ENCODE data around the gene TYRO3.

Gene TYRO3

DNA sequence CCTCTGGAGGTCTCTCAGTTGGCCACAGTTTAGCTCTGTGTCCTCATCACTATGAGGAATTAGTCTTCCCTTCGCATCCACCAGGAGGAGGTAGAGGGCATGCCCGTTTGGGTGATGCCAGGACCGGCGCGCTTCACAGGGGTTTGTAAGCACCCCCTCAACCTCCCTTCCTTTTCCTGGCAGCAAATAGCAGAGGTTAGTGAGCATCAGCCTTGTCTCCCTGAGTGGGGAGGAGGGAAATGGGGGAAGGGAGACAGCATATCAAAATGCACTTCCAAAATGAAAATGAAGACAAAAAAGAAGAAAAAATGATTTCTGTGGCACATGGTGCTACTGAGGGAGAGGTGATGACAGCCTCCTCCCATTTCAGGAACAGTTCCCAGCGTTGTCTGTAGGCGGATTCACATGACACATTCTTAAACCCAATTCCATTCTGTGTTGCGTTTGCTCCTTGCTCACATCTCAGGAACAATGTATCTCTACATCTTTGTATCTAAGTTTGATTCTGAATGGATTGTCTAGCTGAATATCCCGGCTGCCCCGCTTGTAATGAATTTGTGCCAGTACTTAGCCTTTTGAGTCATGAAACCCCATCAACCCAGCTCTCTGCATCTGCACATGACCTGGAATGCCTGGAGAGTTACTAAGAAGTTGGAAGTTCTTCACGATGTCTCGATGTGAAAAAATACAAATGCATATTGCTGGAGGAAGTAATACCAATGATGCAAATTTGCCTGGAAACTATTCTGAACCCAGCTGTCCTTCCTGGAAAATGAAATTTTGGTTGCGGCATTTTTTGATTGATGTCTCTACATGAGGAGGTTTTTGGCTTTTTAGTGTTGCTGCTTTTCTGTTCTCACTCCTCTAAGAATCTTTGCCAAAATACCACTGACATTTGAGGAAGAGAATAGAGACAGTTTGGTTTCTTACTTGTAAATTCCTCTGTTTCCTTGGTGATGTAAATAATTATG lies 45.2 kb downstream of the TYRO3 start:
- DNase-seq (ENCODE audit: low spot score), result peak; percentile 53

- DNase-seq (ENCODE audit: low spot score), result no peak
These were observed 46.6 kb downstream of the TYRO3 start for GRCh38 chr15:41605566-41605965.

DNA sequence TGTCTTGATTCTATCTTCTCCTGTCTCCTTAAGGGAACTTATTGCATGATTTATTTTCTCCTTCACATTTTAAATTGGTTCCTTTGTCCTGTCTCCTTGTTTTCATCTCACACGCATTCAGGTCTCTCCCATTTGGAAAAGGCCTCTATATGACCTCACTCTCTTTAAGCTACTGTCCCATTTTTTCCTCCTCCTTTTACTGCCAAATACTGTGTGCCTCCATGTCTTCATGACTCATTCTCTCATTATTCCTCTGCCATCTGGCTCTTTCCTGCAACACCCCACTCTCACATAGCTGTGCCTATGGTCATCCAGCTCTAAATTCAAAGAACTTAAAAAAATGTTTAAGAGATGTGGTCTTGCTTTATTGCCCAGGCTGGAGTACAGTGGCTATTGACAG lies 48.0 kb downstream of the TYRO3 start:
- DNase-seq (ENCODE audit: low spot score), result no peak

DNA sequence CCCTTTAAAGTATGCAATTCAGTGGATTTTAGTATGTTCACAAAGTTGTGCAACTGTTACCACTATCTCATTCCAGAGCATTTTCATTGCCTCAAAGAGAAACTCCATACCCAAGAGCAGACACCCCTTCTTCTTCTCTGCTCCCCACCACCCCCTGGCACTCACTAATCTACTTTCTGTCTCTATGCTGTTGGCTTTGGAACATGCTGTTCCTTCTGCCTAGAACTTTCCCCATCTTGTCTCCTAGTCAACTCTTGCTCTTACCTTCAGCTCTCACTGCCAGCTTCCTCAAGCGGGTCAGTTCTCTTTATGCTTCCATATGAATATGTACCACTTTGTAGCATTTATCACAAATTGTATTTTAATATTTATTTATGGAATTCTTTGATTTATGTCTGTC lies 50.1 kb downstream of the TYRO3 start:
- no peak for DNase-seq (ENCODE audit: low spot score)

GRCh38 chr15:41610048-41610447 lies 51.0 kb downstream of the TYRO3 start:
- DNase-seq (ENCODE audit: low spot score), result no peak

GRCh38 chr15:41620536-41621199 lies 61.7 kb downstream of the TYRO3 start:
- DNase-seq (ENCODE audit: low spot score), result peak; percentile 53

GRCh38 chr15:41621200-41622193 lies 62.5 kb downstream of the TYRO3 start:
- peak; percentile 88 for DNase-seq (ENCODE audit: low spot score)

GRCh38 chr15:41622901-41623300 lies 63.9 kb downstream of the TYRO3 start:
- no peak for DNase-seq (ENCODE audit: low spot score)

GRCh38 chr15:41627203-41627602 lies 68.2 kb downstream of the TYRO3 start:
- DNase-seq (ENCODE audit: low spot score), result no peak

GRCh38 chr15:41629463-41629862 lies 70.5 kb downstream of the TYRO3 start:
- DNase-seq (ENCODE audit: low spot score), result no peak

GRCh38 chr15:41629883-41630282 lies 70.9 kb downstream of the TYRO3 start:
- no peak for DNase-seq (ENCODE audit: low spot score)

DNA sequence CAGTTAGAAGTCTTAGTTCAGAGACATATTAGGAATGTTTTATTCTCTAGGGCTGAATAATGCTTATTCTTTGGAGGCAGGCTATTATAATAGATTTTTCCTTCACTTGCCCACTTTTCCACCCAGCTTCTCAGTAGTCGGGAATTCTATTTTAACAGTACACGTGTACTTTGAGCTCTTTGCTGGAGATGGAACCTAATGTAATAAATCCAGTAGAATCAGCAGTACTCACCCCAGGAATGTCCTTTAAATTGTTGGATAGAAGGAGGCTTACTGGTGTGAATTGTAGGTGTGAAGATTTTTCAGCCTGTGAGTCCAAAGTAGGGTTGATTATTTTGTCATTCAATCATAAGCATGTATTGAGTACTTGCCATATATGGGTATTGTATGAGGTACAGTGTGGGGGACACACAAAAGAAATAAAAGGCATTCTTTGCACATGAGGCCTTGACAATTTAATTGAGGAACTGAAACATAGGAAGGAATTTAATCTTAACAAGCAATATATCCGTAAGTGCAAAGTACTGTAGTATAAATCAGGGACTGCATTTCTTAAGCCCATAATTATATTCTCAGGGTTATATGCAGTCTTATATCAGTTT lies 71.7 kb downstream of the TYRO3 start:
- no peak for DNase-seq (ENCODE audit: low spot score)

- DNase-seq (ENCODE audit: low spot score), result no peak
These were observed 73.0 kb downstream of the TYRO3 start for GRCh38 chr15:41631880-41632470.

Data from HuH-7.5 (cell line).